Coronary artery (tissue), 2 donors: ENCODE data around the gene UGT1A5.

Experiments used
- DNase-seq: peaks from one replicate; pipeline ENCODE4 v3.0.0-alpha.2; 2017; ENCODE audit warnings: low spot score
- H3K27ac ChIP-seq, 2 donors: fragments of 200-600 bp; sonication (generic); one replicate each; pipeline ENCODE4 v1.5.1; 2016 to 2019
- H3K4me3 ChIP-seq: fragments of 200-600 bp; sonication (generic); 2 replicates; pipeline ENCODE4 v1.5.1; 2016; ENCODE audit warnings: mild to moderate bottlenecking, moderate library complexity
- TF ChIP-seq, protein P1 (sequence below): fragments of 200-600 bp; sonication (generic); IDR thresholded peaks from one replicate; pipeline ENCODE4 v1.5.1; 2019; ENCODE audit warnings: antibody characterized with exemption

The UGT1A5 gene

GRCh38 chr2:233810385-233810784 lies 97.7 kb downstream of the UGT1A5 start:
- TF ChIP-seq, protein P1, sequence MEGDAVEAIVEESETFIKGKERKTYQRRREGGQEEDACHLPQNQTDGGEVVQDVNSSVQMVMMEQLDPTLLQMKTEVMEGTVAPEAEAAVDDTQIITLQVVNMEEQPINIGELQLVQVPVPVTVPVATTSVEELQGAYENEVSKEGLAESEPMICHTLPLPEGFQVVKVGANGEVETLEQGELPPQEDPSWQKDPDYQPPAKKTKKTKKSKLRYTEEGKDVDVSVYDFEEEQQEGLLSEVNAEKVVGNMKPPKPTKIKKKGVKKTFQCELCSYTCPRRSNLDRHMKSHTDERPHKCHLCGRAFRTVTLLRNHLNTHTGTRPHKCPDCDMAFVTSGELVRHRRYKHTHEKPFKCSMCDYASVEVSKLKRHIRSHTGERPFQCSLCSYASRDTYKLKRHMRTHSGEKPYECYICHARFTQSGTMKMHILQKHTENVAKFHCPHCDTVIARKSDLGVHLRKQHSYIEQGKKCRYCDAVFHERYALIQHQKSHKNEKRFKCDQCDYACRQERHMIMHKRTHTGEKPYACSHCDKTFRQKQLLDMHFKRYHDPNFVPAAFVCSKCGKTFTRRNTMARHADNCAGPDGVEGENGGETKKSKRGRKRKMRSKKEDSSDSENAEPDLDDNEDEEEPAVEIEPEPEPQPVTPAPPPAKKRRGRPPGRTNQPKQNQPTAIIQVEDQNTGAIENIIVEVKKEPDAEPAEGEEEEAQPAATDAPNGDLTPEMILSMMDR, result no peak
- H3K27ac ChIP-seq, result no peak overlapping the region
- DNase-seq, result no peak
- no peak overlapping the region for H3K4me3 ChIP-seq

- no peak for DNase-seq
- H3K4me3 ChIP-seq, result no peak overlapping the region
- H3K27ac ChIP-seq, result no peak overlapping the region
- TF ChIP-seq, protein P1, result no peak
These were observed 98.4 kb downstream of the UGT1A5 start for GRCh38 chr2:233811087-233811486.

- H3K27ac ChIP-seq, result no peak overlapping the region
- TF ChIP-seq, protein P1, result no peak
- peak; percentile 41 for DNase-seq
- H3K4me3 ChIP-seq, result no peak overlapping the region
These were observed 99.0 kb downstream of the UGT1A5 start for GRCh38 chr2:233811732-233812131.

- peak; percentile 43 for DNase-seq
- TF ChIP-seq, protein P1, result no peak
- Histone ChIP-seq H3K4me3 (no peak overlapping the region), H3K27ac (no peak overlapping the region)
These were observed 100.7 kb downstream of the UGT1A5 start for GRCh38 chr2:233813236-233814055.

- Histone ChIP-seq H3K4me3 (no peak overlapping the region), H3K27ac (no peak overlapping the region)
- DNase-seq, result peak; percentile 43
- TF ChIP-seq, protein P1, result no peak
These were observed 101.5 kb downstream of the UGT1A5 start for GRCh38 chr2:233814056-233814835.

DNA sequence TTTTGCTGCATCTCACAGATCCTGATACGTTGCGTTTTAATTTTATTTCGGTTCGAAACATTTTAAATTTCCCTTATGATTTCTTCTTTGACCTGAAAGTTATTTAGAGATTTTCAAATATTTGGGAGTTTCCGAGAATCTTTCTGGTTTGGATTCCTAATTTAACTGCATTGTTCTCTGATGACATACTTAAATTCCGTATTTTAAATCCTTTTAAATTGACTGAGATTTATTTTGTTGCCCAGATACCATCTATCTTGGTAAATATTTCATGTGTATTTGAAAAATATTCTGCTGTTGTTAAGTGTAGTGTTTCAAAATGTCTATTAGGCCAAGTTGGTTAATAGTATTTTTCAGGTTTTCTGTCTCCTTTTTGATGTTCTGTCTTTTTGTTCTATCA lies 103.2 kb downstream of the UGT1A5 start:
- TF ChIP-seq, protein P1, result no peak
- no peak for DNase-seq
- Histone ChIP-seq H3K27ac (no peak overlapping the region), H3K4me3 (no peak overlapping the region)
